ENCODE measurements around the gene CAPN13.

Gene CAPN13

DNA sequence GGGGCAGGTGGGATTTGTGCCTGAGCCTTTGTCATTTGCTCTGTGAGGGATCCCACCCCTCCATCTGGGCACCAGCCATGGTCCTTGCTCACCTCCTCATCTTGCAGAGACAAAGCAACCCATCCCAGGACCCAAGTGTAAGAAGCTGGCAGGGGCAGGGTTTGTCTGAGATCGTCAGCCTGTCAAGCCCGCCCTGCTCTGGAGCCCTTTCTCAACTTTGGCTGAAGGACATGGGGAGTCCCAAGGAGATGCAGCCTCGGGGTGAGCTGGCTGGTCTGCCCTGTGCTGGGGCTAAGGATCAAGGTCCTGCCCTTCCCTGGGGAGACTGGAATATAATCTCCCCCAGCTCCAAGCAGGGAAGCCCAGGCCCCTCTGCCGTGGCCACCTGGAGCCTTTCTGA is 86.0 kb downstream of the CAPN13 start:
- no peak overlapping the region for H3K4me2 ChIP-seq (ENCODE audit: low read length)
- no peak overlapping the region for H3K9ac ChIP-seq (ENCODE audit: low read length)
- H3K9me2 ChIP-seq (ENCODE audit: low read depth, low read length), result no peaks in the 10 kb centered on the region
- no peaks in the 10 kb centered on the region for H3K4me1 ChIP-seq (ENCODE audit: insufficient read depth, low read length, severe bottlenecking)
- no peak overlapping the region for H2AFZ ChIP-seq (ENCODE audit: low read length)
- no peaks in the 10 kb centered on the region for H4K20me1 ChIP-seq (ENCODE audit: insufficient read depth, low read length)
- H3K27ac ChIP-seq (ENCODE audit: low read depth, low read length, poor library complexity, severe bottlenecking), result no peak overlapping the region
- no peak overlapping the region for H3K4me3 ChIP-seq (ENCODE audit: low read depth, low read length, poor library complexity, severe bottlenecking)
- TF ChIP-seq, protein P1, sequence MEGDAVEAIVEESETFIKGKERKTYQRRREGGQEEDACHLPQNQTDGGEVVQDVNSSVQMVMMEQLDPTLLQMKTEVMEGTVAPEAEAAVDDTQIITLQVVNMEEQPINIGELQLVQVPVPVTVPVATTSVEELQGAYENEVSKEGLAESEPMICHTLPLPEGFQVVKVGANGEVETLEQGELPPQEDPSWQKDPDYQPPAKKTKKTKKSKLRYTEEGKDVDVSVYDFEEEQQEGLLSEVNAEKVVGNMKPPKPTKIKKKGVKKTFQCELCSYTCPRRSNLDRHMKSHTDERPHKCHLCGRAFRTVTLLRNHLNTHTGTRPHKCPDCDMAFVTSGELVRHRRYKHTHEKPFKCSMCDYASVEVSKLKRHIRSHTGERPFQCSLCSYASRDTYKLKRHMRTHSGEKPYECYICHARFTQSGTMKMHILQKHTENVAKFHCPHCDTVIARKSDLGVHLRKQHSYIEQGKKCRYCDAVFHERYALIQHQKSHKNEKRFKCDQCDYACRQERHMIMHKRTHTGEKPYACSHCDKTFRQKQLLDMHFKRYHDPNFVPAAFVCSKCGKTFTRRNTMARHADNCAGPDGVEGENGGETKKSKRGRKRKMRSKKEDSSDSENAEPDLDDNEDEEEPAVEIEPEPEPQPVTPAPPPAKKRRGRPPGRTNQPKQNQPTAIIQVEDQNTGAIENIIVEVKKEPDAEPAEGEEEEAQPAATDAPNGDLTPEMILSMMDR (IDR thresholded peaks at IDR 0.05; ENCODE audit: low read length), result no peak
- no peaks in the 10 kb centered on the region for H3K27me3 ChIP-seq (ENCODE audit: insufficient read depth, low read length)
- H3F3A ChIP-seq (ENCODE audit: insufficient read depth, low read length), result no peaks in the 10 kb centered on the region
- H3K79me2 ChIP-seq (ENCODE audit: insufficient read depth, low read length), result no peaks in the 10 kb centered on the region
- no peaks in the 10 kb centered on the region for H3K9me3 ChIP-seq (ENCODE audit: low read length)
- H3K36me3 ChIP-seq (ENCODE audit: insufficient read depth, low read length), result no peaks in the 10 kb centered on the region

DNA sequence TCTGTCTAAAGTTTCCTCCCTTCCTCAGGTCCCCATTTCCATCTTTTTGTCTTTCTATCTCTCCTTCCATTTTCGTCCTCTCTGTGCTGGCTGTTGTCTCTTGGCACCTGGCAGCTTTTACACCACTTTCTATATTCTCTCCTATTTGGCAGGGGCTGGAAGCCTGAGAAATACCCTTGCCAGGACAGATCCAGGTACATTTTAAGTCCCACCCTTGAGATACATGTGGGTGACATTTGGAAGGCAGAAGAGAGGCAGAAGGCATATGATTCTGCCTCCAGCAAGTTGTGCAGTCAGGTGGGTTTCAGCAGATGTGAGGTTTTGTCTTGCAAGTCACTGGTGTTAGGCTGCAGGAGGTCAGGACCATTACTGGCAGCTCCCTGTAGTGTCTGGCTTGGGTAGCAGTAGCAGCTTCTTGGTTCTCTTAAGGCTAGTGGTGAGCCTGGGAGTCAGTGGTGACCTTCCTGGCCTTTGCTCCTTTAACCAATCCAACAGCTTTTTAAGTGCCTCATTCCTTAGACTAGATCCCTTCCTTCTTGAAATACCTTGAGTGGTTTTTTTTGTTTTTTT is 90.1 kb downstream of the CAPN13 start:
- Histone ChIP-seq H3K4me1 (ENCODE audit: insufficient read depth, low read length, severe bottlenecking) (no peaks in the 10 kb centered on the region), H4K20me1 (ENCODE audit: insufficient read depth, low read length) (no peaks in the 10 kb centered on the region), H2AFZ (ENCODE audit: low read length) (no peak overlapping the region), H3K9ac (ENCODE audit: low read length) (no peak overlapping the region), H3K4me2 (ENCODE audit: low read length) (no peak overlapping the region), H3K9me3 (ENCODE audit: low read length) (no peaks in the 10 kb centered on the region), H3F3A (ENCODE audit: insufficient read depth, low read length) (no peaks in the 10 kb centered on the region), H3K27me3 (ENCODE audit: insufficient read depth, low read length) (no peaks in the 10 kb centered on the region), H3K9me2 (ENCODE audit: low read depth, low read length) (no peaks in the 10 kb centered on the region), H3K79me2 (ENCODE audit: insufficient read depth, low read length) (no peaks in the 10 kb centered on the region), H3K4me3 (ENCODE audit: low read depth, low read length, poor library complexity, severe bottlenecking) (no peak overlapping the region), H3K36me3 (ENCODE audit: insufficient read depth, low read length) (no peaks in the 10 kb centered on the region), H3K27ac (ENCODE audit: low read depth, low read length, poor library complexity, severe bottlenecking) (no peak overlapping the region)
- no peak for TF ChIP-seq EZH2 (IDR thresholded peaks at IDR 0.05; ENCODE audit: borderline replicate concordance, low read length)
- TF ChIP-seq, protein P1 (IDR thresholded peaks at IDR 0.05; ENCODE audit: low read length), result no peak

DNA sequence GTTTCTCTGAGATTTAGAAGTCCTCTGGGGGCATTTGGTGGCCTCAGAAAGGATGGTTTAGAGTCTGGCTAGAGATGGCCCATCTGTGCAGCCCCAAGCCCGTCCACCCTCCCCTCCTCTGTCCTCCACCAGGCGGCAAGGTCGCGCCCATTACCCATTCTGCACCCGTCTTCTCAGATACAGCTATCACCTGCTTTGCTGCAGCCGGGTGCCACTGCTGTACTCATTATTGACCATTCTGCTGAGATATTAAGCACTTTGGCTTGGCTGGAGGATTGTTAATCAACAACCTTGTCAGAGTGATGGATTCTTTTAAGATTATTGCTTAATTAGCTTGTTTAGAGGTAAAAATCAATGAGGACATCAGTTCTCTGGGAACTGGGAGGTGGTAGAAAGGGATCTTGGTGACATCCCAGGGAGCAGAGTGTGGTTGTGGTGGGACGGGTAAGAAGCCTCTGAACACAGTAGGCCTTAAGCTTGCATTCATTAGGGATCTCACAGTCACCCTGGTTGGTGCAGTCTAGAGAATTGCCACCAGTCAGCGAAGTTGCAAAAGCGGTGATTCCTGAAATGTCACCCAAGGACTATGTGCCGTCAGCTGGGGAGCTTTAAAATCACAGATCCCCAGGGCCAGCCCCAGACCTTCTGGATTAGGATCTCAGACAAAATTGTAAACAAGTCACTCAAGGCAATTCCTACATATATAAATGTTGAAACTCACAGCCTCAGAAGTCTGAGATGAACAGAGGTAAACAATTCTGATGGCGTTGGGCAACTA is 90.9 kb downstream of the CAPN13 start:
- TF ChIP-seq, protein P1 (IDR thresholded peaks at IDR 0.05; ENCODE audit: low read length), result no peak
- TF ChIP-seq EZH2 (IDR thresholded peaks at IDR 0.05; ENCODE audit: borderline replicate concordance, low read length), result no peak
- H3K79me2 ChIP-seq (ENCODE audit: insufficient read depth, low read length), result no peaks in the 10 kb centered on the region
- H3K9me2 ChIP-seq (ENCODE audit: low read depth, low read length), result no peaks in the 10 kb centered on the region
- H3K4me1 ChIP-seq (ENCODE audit: insufficient read depth, low read length, severe bottlenecking), result no peaks in the 10 kb centered on the region
- H3K4me3 ChIP-seq (ENCODE audit: low read depth, low read length, poor library complexity, severe bottlenecking), result no peak overlapping the region
- no peak overlapping the region for H3K4me2 ChIP-seq (ENCODE audit: low read length)
- no peaks in the 10 kb centered on the region for H3K9me3 ChIP-seq (ENCODE audit: low read length)
- H3K9ac ChIP-seq (ENCODE audit: low read length), result no peak overlapping the region
- no peaks in the 10 kb centered on the region for H4K20me1 ChIP-seq (ENCODE audit: insufficient read depth, low read length)
- no peaks in the 10 kb centered on the region for H3K27me3 ChIP-seq (ENCODE audit: insufficient read depth, low read length)
- H3F3A ChIP-seq (ENCODE audit: insufficient read depth, low read length), result no peaks in the 10 kb centered on the region
- H2AFZ ChIP-seq (ENCODE audit: low read length), result no peak overlapping the region
- no peak overlapping the region for H3K27ac ChIP-seq (ENCODE audit: low read depth, low read length, poor library complexity, severe bottlenecking)
- no peaks in the 10 kb centered on the region for H3K36me3 ChIP-seq (ENCODE audit: insufficient read depth, low read length)
